ENCODE results near the gene ADAMTS19. TPM values are rescaled to one million over a fixed set of nuclear protein-coding genes. Genes with fewer than 3 reads are reported as not detected.
A peak's percentile ranks its signal among the peaks of the same experiment; 100 is the strongest.
"Not testable (repeated sequence)": the region's sequence is repeated elsewhere in the genome, so short reads cannot be mapped to it uniquely, and the experiment has no call there.

The ADAMTS19 gene, protein sequence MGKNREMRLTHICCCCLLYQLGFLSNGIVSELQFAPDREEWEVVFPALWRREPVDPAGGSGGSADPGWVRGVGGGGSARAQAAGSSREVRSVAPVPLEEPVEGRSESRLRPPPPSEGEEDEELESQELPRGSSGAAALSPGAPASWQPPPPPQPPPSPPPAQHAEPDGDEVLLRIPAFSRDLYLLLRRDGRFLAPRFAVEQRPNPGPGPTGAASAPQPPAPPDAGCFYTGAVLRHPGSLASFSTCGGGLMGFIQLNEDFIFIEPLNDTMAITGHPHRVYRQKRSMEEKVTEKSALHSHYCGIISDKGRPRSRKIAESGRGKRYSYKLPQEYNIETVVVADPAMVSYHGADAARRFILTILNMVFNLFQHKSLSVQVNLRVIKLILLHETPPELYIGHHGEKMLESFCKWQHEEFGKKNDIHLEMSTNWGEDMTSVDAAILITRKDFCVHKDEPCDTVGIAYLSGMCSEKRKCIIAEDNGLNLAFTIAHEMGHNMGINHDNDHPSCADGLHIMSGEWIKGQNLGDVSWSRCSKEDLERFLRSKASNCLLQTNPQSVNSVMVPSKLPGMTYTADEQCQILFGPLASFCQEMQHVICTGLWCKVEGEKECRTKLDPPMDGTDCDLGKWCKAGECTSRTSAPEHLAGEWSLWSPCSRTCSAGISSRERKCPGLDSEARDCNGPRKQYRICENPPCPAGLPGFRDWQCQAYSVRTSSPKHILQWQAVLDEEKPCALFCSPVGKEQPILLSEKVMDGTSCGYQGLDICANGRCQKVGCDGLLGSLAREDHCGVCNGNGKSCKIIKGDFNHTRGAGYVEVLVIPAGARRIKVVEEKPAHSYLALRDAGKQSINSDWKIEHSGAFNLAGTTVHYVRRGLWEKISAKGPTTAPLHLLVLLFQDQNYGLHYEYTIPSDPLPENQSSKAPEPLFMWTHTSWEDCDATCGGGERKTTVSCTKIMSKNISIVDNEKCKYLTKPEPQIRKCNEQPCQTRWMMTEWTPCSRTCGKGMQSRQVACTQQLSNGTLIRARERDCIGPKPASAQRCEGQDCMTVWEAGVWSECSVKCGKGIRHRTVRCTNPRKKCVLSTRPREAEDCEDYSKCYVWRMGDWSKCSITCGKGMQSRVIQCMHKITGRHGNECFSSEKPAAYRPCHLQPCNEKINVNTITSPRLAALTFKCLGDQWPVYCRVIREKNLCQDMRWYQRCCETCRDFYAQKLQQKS
- polyA plus RNA-seq (2013, experiment 1 of 4): 29.5 TPM
- polyA plus RNA-seq (2013, experiment 2 of 4): 22.6 TPM
- polyA plus RNA-seq (2013, experiment 3 of 4): 25.0 TPM
- 25.7 TPM for polyA plus RNA-seq (2013, experiment 4 of 4)

DNA sequence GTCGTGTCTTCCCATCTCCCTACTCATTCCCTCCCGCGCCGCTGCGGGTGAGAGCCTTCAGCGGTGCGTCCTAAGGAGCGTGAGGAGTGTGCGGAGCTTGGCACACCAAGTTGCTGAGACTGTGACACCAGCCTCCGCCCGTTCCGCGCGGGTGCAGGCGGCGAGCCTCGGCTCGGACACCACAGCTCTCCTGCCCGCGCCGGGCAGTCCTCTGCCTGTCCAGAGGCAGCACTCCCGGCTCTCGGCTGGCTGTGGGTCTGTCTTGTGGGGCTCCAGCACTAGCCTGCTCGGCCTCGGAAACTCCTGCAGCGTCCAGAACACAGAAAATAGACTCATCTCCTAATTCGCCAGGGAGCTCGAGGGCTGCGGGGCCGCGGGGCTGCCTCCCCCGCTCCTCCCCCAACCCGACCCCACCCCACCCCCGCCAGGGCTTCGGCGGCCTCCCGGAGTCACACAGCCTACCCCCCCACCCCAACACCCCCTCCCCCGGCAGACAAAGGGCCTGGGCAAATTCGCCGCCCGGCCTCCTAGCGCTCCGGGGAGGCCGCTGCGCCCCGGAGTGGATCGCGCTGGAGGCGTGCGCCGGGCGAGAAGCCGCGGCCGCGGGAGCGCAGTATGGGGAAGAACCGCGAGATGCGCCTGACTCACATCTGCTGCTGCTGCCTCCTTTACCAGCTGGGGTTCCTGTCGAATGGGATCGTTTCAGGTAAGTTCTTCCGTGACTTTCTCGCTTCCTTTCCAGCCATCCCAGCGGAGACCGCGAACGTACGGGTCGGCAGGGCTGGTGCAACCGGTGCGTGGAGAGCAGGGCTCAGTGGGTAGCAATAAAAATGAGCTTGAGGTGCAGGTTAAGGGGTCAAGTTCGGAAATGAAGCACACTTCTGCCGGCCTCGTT lies at the start of gene ADAMTS19:
TSS of gene ADAMTS19 (plus strand) at position 522 of the 895 bp plus-strand sequence. CDS start at position 616, 94 bp downstream.
- Histone ChIP-seq H3K4me3 (ENCODE audit: insufficient read depth, low read depth, low read length) (peak within 1 kb of the TSS; percentile 48), H3K4me1 (ENCODE audit: control insufficient read depth, insufficient read depth, low read length) (peaks cover 15% of the 10 kb centered on the region), H3K27ac (ENCODE audit: insufficient read depth, low read depth, low read length, poor library complexity, severe bottlenecking) (peak within 1 kb of the TSS; percentile 76), H3K36me3 (ENCODE audit: control insufficient read depth, insufficient read depth, low read length) (no peaks in the 10 kb centered on the region), H3K9me3 (ENCODE audit: control insufficient read depth, low read length) (no peaks in the 10 kb centered on the region), H3K27me3 (ENCODE audit: control insufficient read depth, insufficient read depth, low read length, poor library complexity, severe bottlenecking) (no peaks in the 10 kb centered on the region)
- 0% methylated on average over 68 to 69 of the region's 75 CpGs for WGBS, 2 experiments

- Histone ChIP-seq H3K27me3 (ENCODE audit: control insufficient read depth, insufficient read depth, low read length, poor library complexity, severe bottlenecking) (no peaks in the 10 kb centered on the region), H3K4me1 (ENCODE audit: control insufficient read depth, insufficient read depth, low read length) (peaks cover 31% of the 10 kb centered on the region), H3K9me3 (ENCODE audit: control insufficient read depth, low read length) (no peaks in the 10 kb centered on the region), H3K27ac (ENCODE audit: insufficient read depth, low read depth, low read length, poor library complexity, severe bottlenecking) (no peak overlapping the region), H3K4me3 (ENCODE audit: insufficient read depth, low read depth, low read length) (no peak overlapping the region), H3K36me3 (ENCODE audit: control insufficient read depth, insufficient read depth, low read length) (no peaks in the 10 kb centered on the region)
- 0 to 2% methylated on average over 5 of the region's 5 CpGs for WGBS, 2 experiments
Observed at GRCh38 chr5:129410488-129410887, 49.6 kb upstream of the ADAMTS19 start.

DNA sequence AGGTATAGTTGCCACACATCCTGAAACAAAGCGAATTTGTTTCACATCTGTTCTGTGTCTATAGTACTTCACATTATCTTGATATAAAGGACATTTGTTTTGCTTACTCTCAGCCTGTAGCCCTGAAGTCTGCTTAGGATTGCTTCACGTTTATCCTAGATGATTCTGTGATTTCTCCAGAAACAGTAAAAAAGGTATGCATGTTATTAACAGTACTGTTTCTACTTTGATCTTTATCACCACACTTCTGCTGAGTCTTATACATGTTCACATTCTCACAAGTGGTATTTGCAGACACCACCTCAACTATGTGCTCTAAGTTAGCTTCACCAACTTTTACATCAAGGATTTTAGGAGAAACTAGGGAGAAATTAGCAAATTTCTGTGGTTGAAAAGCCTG lies 47.4 kb upstream of the ADAMTS19 start:
- 87 to 100% methylated on average over 2 of the region's 2 CpGs for WGBS, 2 experiments
- peaks cover 31% of the 10 kb centered on the region for H3K4me1 ChIP-seq (ENCODE audit: control insufficient read depth, insufficient read depth, low read length)
- H3K27me3 ChIP-seq (ENCODE audit: control insufficient read depth, insufficient read depth, low read length, poor library complexity, severe bottlenecking): no peaks in the 10 kb centered on the region
- H3K27ac ChIP-seq (ENCODE audit: insufficient read depth, low read depth, low read length, poor library complexity, severe bottlenecking): no peak overlapping the region
- H3K4me3 ChIP-seq (ENCODE audit: insufficient read depth, low read depth, low read length): no peak overlapping the region
- no peaks in the 10 kb centered on the region for H3K9me3 ChIP-seq (ENCODE audit: control insufficient read depth, low read length)
- H3K36me3 ChIP-seq (ENCODE audit: control insufficient read depth, insufficient read depth, low read length): no peaks in the 10 kb centered on the region

DNA sequence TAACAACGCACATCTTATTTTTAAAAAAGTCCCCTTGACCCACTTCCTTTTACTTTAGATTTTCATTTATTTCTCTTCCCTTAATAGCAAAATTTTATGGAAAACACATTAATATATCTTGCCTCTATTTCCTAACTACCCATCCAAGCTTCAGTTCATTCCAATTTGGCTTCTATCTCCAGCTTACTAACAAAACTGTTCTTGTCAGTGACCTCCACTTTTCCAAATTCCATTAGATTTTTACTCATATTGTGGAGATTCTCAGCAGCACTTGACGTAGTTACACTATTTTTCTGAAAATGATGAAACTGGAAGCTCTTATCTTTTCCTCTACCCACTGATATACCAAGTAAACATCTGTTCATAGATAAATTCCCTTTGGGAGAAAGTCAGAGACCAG lies 46.5 kb upstream of the ADAMTS19 start:
- Histone ChIP-seq H3K4me3 (ENCODE audit: insufficient read depth, low read depth, low read length) (no peak overlapping the region), H3K27me3 (ENCODE audit: control insufficient read depth, insufficient read depth, low read length, poor library complexity, severe bottlenecking) (no peaks in the 10 kb centered on the region), H3K27ac (ENCODE audit: insufficient read depth, low read depth, low read length, poor library complexity, severe bottlenecking) (no peak overlapping the region), H3K4me1 (ENCODE audit: control insufficient read depth, insufficient read depth, low read length) (peaks cover 31% of the 10 kb centered on the region), H3K36me3 (ENCODE audit: control insufficient read depth, insufficient read depth, low read length) (no peaks in the 10 kb centered on the region), H3K9me3 (ENCODE audit: control insufficient read depth, low read length) (no peaks in the 10 kb centered on the region)
- 91 to 94% methylated on average over 2 of the region's 2 CpGs for WGBS, 2 experiments

DNA sequence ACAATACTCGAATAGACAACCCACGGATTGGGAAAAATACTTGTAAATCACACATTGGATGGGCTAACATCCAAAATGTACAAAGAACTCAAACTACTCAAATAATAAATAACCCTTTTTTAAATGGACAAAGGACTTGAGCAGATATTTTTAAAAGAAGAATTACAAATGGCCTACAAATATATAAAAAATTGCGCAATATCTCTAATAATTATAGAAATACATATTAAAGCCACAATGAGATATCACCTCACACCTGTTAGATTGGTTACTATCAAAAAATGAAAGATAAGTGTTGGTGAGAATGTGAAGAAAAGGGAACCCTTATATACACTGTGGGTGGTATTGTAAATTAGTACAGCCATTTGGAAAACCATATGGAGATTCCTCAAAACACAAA lies 40.8 kb upstream of the ADAMTS19 start:
- H3K4me1 ChIP-seq (ENCODE audit: control insufficient read depth, insufficient read depth, low read length): no peaks in the 10 kb centered on the region
- WGBS, 2 experiments: 89 to 98% methylated on average over 2 of the region's 3 CpGs
- H3K4me3 ChIP-seq (ENCODE audit: insufficient read depth, low read depth, low read length): no peak overlapping the region
- H3K27ac ChIP-seq (ENCODE audit: insufficient read depth, low read depth, low read length, poor library complexity, severe bottlenecking): no peak overlapping the region
- H3K9me3 ChIP-seq (ENCODE audit: control insufficient read depth, low read length): no peaks in the 10 kb centered on the region
- no peaks in the 10 kb centered on the region for H3K27me3 ChIP-seq (ENCODE audit: control insufficient read depth, insufficient read depth, low read length, poor library complexity, severe bottlenecking)
- no peaks in the 10 kb centered on the region for H3K36me3 ChIP-seq (ENCODE audit: control insufficient read depth, insufficient read depth, low read length)

DNA sequence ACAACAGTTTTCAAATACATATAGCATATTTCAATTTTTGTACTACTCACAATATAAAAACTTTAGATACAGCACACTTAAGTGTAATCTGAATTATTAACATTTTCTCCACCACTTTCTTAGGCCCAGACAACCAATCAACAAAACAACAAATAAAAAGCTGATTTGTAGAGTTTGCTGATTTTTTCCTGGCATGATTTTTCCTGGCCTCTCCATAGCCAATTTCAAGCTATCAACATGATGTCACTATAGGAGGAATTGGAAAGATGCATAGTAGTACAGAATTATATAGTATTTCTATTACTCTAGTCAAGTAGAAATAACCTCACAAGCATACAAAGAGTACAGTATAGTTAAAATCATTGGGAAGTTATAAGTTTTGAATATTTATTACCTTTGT lies 35.1 kb upstream of the ADAMTS19 start:
- H3K9me3 ChIP-seq (ENCODE audit: control insufficient read depth, low read length): no peaks in the 10 kb centered on the region
- H3K27ac ChIP-seq (ENCODE audit: insufficient read depth, low read depth, low read length, poor library complexity, severe bottlenecking): no peak overlapping the region
- H3K36me3 ChIP-seq (ENCODE audit: control insufficient read depth, insufficient read depth, low read length): no peaks in the 10 kb centered on the region
- H3K4me1 ChIP-seq (ENCODE audit: control insufficient read depth, insufficient read depth, low read length): no peaks in the 10 kb centered on the region
- H3K4me3 ChIP-seq (ENCODE audit: insufficient read depth, low read depth, low read length): no peak overlapping the region
- no peaks in the 10 kb centered on the region for H3K27me3 ChIP-seq (ENCODE audit: control insufficient read depth, insufficient read depth, low read length, poor library complexity, severe bottlenecking)

DNA sequence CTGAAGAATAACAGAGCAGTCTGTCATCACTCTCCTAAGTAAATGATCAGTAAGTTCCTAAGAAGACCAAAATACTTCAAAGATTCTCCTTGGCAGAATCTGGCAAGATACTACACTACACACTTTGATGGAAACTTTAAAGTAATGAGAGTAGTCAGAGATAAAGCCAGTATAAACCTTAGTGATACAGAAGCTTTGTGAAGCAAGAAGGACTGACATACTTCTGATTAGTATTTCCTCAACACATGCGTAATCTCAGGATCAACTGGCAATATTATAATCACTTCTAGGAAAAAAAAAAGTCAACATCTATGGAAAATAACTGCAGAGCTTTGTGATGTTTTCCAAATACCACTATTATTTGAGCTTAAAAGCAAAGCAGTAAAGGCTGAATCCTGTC lies 34.0 kb upstream of the ADAMTS19 start:
- 88% methylated on average over 1 of the region's 1 CpG for WGBS, 2 experiments

GRCh38 chr5:129428636-129429035 lies 31.5 kb upstream of the ADAMTS19 start:
- H3K9me3 ChIP-seq (ENCODE audit: control insufficient read depth, low read length); H3K4me1 ChIP-seq (ENCODE audit: control insufficient read depth, insufficient read depth, low read length); H3K36me3 ChIP-seq (ENCODE audit: control insufficient read depth, insufficient read depth, low read length); H3K4me3 ChIP-seq (ENCODE audit: insufficient read depth, low read depth, low read length); H3K27ac ChIP-seq (ENCODE audit: insufficient read depth, low read depth, low read length, poor library complexity, severe bottlenecking); H3K27me3 ChIP-seq (ENCODE audit: control insufficient read depth, insufficient read depth, low read length, poor library complexity, severe bottlenecking): not testable (repeated sequence)
- WGBS, 2 experiments: 87 to 93% methylated on average over 2 to 3 of the region's 5 CpGs

More for the DNA sequence above, 34.0 kb upstream of the ADAMTS19 start:
- Histone ChIP-seq H3K36me3 (ENCODE audit: control insufficient read depth, insufficient read depth, low read length) (no peaks in the 10 kb centered on the region), H3K27me3 (ENCODE audit: control insufficient read depth, insufficient read depth, low read length, poor library complexity, severe bottlenecking) (no peaks in the 10 kb centered on the region), H3K4me3 (ENCODE audit: insufficient read depth, low read depth, low read length) (no peak overlapping the region), H3K4me1 (ENCODE audit: control insufficient read depth, insufficient read depth, low read length) (no peaks in the 10 kb centered on the region), H3K27ac (ENCODE audit: insufficient read depth, low read depth, low read length, poor library complexity, severe bottlenecking) (no peak overlapping the region), H3K9me3 (ENCODE audit: control insufficient read depth, low read length) (no peaks in the 10 kb centered on the region)

- Histone ChIP-seq H3K27me3 (ENCODE audit: control insufficient read depth, insufficient read depth, low read length, poor library complexity, severe bottlenecking) (no peaks in the 10 kb centered on the region), H3K4me1 (ENCODE audit: control insufficient read depth, insufficient read depth, low read length) (no peaks in the 10 kb centered on the region), H3K9me3 (ENCODE audit: control insufficient read depth, low read length) (no peaks in the 10 kb centered on the region), H3K36me3 (ENCODE audit: control insufficient read depth, insufficient read depth, low read length) (no peaks in the 10 kb centered on the region), H3K4me3 (ENCODE audit: insufficient read depth, low read depth, low read length) (no peak overlapping the region), H3K27ac (ENCODE audit: insufficient read depth, low read depth, low read length, poor library complexity, severe bottlenecking) (no peak overlapping the region)
Observed at GRCh38 chr5:129431406-129431805, 28.7 kb upstream of the ADAMTS19 start.
